WTC11 (cell line): Measurements from ENCODE around the gene TIMP2. TPM values are rescaled to one million over a fixed set of nuclear protein-coding genes. Genes with fewer than 3 reads are reported as not detected.

Experiments
- ATAC-seq: fragments of 200-7000 bp; cut with Tn5 transposase; 2 replicates; pipeline ENCODE4 v1.10.0; 2021; ENCODE audit warnings: mild to moderate bottlenecking, moderate library complexity
- CTCF ChIA-PET: fragments of 300-600 bp; sonication (Branson Sonifier 250); formaldehyde crosslinking; loops from one replicate; lab custom pipeline; 2021; ENCODE audit warnings: antibody characterized with exemption; lab: Charles Lee
- POLR2A ChIA-PET: fragments of 350-600 bp; sonication (Branson Sonifier 250); formaldehyde crosslinking; loops from one replicate; lab custom pipeline; 2021; ENCODE audit warnings: antibody characterized with exemption; lab: Charles Lee
- DNase-seq: peaks from one replicate; pipeline ENCODE4 v3.0.0; 2021; ENCODE audit warnings: low spot score
- H3K27ac Mint-ChIP-seq: 2 replicates; pipeline ENCODE4 v1.8.0; 2021; ENCODE audit warnings: mixed read lengths
- H3K27me3 Mint-ChIP-seq: 2 replicates; pipeline ENCODE4 v1.8.0; 2021; ENCODE audit warnings: low read depth, mild to moderate bottlenecking, moderate library complexity, mixed read lengths
- H3K36me3 Mint-ChIP-seq: 2 replicates; pipeline ENCODE4 v1.8.0; 2021; ENCODE audit warnings: mixed read lengths
- H3K4me1 Mint-ChIP-seq: 2 replicates; pipeline ENCODE4 v1.8.0; 2022; ENCODE audit warnings: mixed read lengths
- H3K4me3 Mint-ChIP-seq: 2 replicates; pipeline ENCODE4 v1.8.0; 2021; ENCODE audit warnings: mild to moderate bottlenecking, moderate library complexity, mixed read lengths
- H3K9me3 Mint-ChIP-seq: 2 replicates; pipeline ENCODE4 v1.8.0; 2021; ENCODE audit warnings: mixed read lengths
- CREM ChIP-seq: sonication (generic); formaldehyde crosslinking; IDR thresholded peaks from 2 replicates; pipeline ENCODE4 v1.8.1; 2022; ENCODE audit warnings: mild to moderate bottlenecking, missing genetic modification reagents, moderate library complexity
- EMX1 ChIP-seq: fragments of 250-450 bp; sonication (Bioruptor Pico); IDR thresholded peaks from 2 replicates; pipeline ENCODE4 v1.8.0; 2021; ENCODE audit warnings: mild to moderate bottlenecking
- ESRRA ChIP-seq: sonication (generic); formaldehyde crosslinking; IDR thresholded peaks from 2 replicates; pipeline ENCODE4 v1.8.1; 2022; ENCODE audit warnings: mild to moderate bottlenecking, missing genetic modification reagents, borderline replicate concordance
- KAT7 ChIP-seq: sonication (generic); formaldehyde crosslinking; IDR thresholded peaks from 2 replicates; pipeline ENCODE4 v1.8.1; 2023; ENCODE audit warnings: missing genetic modification reagents, mild to moderate bottlenecking, borderline replicate concordance
- MXD4 ChIP-seq: fragments of 250-450 bp; sonication (Bioruptor Pico); IDR thresholded peaks from 2 replicates; pipeline ENCODE4 v1.8.0; 2021; ENCODE audit warnings: mild to moderate bottlenecking, moderate library complexity, borderline replicate concordance
- TP53 ChIP-seq: sonication (generic); formaldehyde crosslinking; IDR thresholded peaks from 2 replicates; pipeline ENCODE4 v1.8.1; 2023; ENCODE audit warnings: mild to moderate bottlenecking, missing genetic modification reagents
- ZBTB21 ChIP-seq: sonication (generic); formaldehyde crosslinking; IDR thresholded peaks from 2 replicates; pipeline ENCODE4 v1.8.1; 2023; ENCODE audit warnings: mild to moderate bottlenecking, missing genetic modification reagents, borderline replicate concordance
- ZNF396 ChIP-seq: fragments of 250-450 bp; sonication (Bioruptor Pico); IDR thresholded peaks from 2 replicates; pipeline ENCODE4 v1.8.0; 2021; ENCODE audit warnings: mild to moderate bottlenecking, moderate library complexity, borderline replicate concordance
- total RNA-seq: library from RNA; stranded (reverse); gene quantifications from 3 replicates; pipeline ENCODE4 v1.2.3, GENCODE V29; 2021
- TF ChIP-seq, protein P1 (sequence below): sonication (generic); formaldehyde crosslinking; IDR thresholded peaks from 2 replicates; pipeline ENCODE4 v1.8.1; 2022; ENCODE audit warnings: low read depth, mild to moderate bottlenecking, moderate library complexity, missing genetic modification reagents, borderline replicate concordance
- TF ChIP-seq, protein P2 (sequence below): fragments of 250-450 bp; sonication (Bioruptor Pico); IDR thresholded peaks from 2 replicates; pipeline ENCODE4 v1.9.0; 2021; ENCODE audit warnings: mild to moderate bottlenecking, borderline replicate concordance
- TF ChIP-seq, protein P3 (sequence below): fragments of 250-450 bp; sonication (Bioruptor Pico); IDR thresholded peaks from 2 replicates; pipeline ENCODE4 v1.9.0; 2021; ENCODE audit warnings: moderate library complexity, mild to moderate bottlenecking, inconsistent platforms, borderline replicate concordance
- TF ChIP-seq, protein P4 (sequence below): sonication (generic); formaldehyde crosslinking; IDR thresholded peaks from 2 replicates; pipeline ENCODE4 v1.8.0; 2022; ENCODE audit warnings: mild to moderate bottlenecking, missing genetic modification reagents
- TF ChIP-seq, protein P5 (sequence below): sonication (generic); formaldehyde crosslinking; IDR thresholded peaks from 2 replicates; pipeline ENCODE4 v1.8.0; 2022; ENCODE audit warnings: mild to moderate bottlenecking, missing genetic modification reagents

Gene TIMP2
- total RNA-seq, 1 experiment from 2014 or later, result 37.1 TPM

DNA sequence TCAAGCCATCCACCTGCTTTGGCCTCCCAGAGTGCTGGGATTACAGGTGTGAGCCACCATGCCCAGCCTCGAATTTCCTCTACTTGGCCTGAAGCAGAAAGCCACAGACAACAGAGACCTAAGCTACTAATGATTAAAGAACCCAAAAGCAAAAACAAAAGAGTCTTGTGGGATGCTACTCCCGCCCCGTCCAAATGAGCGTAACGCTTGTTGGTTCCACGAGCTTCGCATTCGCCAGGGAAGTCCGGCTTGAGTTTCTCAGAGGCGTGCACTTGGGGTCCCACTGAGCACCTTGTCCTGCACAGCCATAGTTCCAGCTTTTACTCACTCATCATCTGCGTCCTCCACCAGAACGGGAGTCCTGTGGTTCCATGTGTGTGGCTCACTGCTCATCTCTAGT lies 38.2 kb downstream of the TIMP2 start:
- H3K27me3 Mint-ChIP-seq, result no peaks in the 10 kb centered on the region
- DNase-seq, result no peak
- H3K4me1 Mint-ChIP-seq, result peaks cover 19% of the 10 kb centered on the region
- H3K9me3 Mint-ChIP-seq, result no peaks in the 10 kb centered on the region
- no peaks in the 10 kb centered on the region for H3K36me3 Mint-ChIP-seq
- ChIA-PET POLR2A (no interaction called here), CTCF (interaction anchor here (1.0 kb wide), 2 partner anchors 21 to 34 kb away, joined by 3 to 6 read pairs; no protein-coding TSS in a partner anchor)
- no peak for ATAC-seq
- H3K4me3 Mint-ChIP-seq, result no peak overlapping the region
- TF ChIP-seq, protein P1, sequence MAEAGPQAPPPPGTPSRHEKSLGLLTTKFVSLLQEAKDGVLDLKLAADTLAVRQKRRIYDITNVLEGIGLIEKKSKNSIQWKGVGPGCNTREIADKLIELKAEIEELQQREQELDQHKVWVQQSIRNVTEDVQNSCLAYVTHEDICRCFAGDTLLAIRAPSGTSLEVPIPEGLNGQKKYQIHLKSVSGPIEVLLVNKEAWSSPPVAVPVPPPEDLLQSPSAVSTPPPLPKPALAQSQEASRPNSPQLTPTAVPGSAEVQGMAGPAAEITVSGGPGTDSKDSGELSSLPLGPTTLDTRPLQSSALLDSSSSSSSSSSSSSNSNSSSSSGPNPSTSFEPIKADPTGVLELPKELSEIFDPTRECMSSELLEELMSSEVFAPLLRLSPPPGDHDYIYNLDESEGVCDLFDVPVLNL (CRISPR knock-in tag), result no peak
- TF ChIP-seq ESRRA (CRISPR knock-in tag) (no peak), EMX1 (no peak)
- TF ChIP-seq, protein P2, sequence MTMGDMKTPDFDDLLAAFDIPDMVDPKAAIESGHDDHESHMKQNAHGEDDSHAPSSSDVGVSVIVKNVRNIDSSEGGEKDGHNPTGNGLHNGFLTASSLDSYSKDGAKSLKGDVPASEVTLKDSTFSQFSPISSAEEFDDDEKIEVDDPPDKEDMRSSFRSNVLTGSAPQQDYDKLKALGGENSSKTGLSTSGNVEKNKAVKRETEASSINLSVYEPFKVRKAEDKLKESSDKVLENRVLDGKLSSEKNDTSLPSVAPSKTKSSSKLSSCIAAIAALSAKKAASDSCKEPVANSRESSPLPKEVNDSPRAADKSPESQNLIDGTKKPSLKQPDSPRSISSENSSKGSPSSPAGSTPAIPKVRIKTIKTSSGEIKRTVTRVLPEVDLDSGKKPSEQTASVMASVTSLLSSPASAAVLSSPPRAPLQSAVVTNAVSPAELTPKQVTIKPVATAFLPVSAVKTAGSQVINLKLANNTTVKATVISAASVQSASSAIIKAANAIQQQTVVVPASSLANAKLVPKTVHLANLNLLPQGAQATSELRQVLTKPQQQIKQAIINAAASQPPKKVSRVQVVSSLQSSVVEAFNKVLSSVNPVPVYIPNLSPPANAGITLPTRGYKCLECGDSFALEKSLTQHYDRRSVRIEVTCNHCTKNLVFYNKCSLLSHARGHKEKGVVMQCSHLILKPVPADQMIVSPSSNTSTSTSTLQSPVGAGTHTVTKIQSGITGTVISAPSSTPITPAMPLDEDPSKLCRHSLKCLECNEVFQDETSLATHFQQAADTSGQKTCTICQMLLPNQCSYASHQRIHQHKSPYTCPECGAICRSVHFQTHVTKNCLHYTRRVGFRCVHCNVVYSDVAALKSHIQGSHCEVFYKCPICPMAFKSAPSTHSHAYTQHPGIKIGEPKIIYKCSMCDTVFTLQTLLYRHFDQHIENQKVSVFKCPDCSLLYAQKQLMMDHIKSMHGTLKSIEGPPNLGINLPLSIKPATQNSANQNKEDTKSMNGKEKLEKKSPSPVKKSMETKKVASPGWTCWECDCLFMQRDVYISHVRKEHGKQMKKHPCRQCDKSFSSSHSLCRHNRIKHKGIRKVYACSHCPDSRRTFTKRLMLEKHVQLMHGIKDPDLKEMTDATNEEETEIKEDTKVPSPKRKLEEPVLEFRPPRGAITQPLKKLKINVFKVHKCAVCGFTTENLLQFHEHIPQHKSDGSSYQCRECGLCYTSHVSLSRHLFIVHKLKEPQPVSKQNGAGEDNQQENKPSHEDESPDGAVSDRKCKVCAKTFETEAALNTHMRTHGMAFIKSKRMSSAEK (CRISPR knock-in tag), result no peak
- TF ChIP-seq, protein P3, sequence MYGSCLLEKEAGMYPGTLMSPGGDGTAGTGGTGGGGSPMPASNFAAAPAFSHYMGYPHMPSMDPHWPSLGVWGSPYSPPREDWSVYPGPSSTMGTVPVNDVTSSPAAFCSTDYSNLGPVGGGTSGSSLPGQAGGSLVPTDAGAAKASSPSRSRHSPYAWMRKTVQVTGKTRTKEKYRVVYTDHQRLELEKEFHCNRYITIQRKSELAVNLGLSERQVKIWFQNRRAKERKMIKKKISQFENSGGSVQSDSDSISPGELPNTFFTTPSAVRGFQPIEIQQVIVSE, result no peak
- 0 out of 2 replicates have a peak overlapping the region, but pooled peaks have one; percentile 60 for H3K27ac Mint-ChIP-seq

DNA sequence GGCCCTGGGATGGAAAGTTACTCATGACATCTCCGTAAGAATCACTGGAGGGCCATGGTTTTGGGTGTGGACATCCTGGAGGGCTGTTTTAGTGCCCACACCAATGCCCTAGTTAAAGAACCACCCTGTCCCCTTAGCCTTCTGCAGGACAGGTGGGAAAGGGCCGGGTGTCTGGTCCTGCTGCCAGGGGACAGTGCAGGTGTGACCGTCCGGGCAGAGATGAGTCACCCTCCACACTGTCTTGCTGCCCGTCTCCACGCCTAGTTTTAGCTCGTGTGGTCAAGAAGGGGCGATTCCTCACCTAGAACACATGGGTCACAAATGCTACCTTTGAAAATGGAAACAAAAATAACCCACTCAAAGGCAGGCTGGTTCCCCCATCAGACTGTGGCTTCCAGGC lies 39.2 kb downstream of the TIMP2 start:
- POLR2A ChIA-PET, result no interaction called here
- H3K27ac Mint-ChIP-seq, result no peak overlapping the region
- DNase-seq (no peak), ATAC-seq (no peak)
- H3K4me3 Mint-ChIP-seq, result no peak overlapping the region
- no peaks in the 10 kb centered on the region for H3K36me3 Mint-ChIP-seq
- H3K27me3 Mint-ChIP-seq, result no peaks in the 10 kb centered on the region
- CTCF ChIA-PET, result interaction anchor here (0.6 to 1.0 kb wide), 3 partner anchors 20 to 440 kb away, joined by 3 to 6 read pairs (median 4); no protein-coding TSS in a partner anchor
- H3K9me3 Mint-ChIP-seq, result no peaks in the 10 kb centered on the region
- TF ChIP-seq ZNF396 (CRISPR knock-in tag) (no peak), EMX1 (no peak), KAT7 (CRISPR knock-in tag) (no peak), ZBTB21 (CRISPR knock-in tag) (no peak), TP53 (no peak), CREM (CRISPR knock-in tag) (no peak), MXD4 (CRISPR knock-in tag) (no peak)
- TF ChIP-seq, protein P4, sequence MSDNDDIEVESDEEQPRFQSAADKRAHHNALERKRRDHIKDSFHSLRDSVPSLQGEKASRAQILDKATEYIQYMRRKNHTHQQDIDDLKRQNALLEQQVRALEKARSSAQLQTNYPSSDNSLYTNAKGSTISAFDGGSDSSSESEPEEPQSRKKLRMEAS (CRISPR knock-in tag), result no peak
- TF ChIP-seq, protein P5, sequence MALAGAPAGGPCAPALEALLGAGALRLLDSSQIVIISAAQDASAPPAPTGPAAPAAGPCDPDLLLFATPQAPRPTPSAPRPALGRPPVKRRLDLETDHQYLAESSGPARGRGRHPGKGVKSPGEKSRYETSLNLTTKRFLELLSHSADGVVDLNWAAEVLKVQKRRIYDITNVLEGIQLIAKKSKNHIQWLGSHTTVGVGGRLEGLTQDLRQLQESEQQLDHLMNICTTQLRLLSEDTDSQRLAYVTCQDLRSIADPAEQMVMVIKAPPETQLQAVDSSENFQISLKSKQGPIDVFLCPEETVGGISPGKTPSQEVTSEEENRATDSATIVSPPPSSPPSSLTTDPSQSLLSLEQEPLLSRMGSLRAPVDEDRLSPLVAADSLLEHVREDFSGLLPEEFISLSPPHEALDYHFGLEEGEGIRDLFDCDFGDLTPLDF (CRISPR knock-in tag), result no peak
- peaks cover 19% of the 10 kb centered on the region for H3K4me1 Mint-ChIP-seq
